Measurements from ENCODE around the gene PHC1.

GRCh38 chr12:8899830-8900229 is 14.5 kb upstream of the PHC1 start:
- TF ChIP-seq CTCF (IDR thresholded peaks at IDR 0.05), result no peak
- no peak for TF ChIP-seq EZH2 (IDR thresholded peaks at IDR 0.05; ENCODE audit: borderline replicate concordance, insufficient read depth, low read depth, low read length, poor library complexity, severe bottlenecking)

All from B cell (primary cell).